Stromal cell of bone marrow (primary cell): ENCODE measurements around the gene FREM3.
"Not testable (repeated sequence)": the region's sequence is repeated elsewhere in the genome, so short reads cannot be mapped to it uniquely, and the experiment has no call there.

Experiments
- DNase-seq: peaks from one replicate; pipeline ENCODE4 v3.0.0-alpha.2; 2012; ENCODE audit warnings: low read depth

Gene FREM3

DNA sequence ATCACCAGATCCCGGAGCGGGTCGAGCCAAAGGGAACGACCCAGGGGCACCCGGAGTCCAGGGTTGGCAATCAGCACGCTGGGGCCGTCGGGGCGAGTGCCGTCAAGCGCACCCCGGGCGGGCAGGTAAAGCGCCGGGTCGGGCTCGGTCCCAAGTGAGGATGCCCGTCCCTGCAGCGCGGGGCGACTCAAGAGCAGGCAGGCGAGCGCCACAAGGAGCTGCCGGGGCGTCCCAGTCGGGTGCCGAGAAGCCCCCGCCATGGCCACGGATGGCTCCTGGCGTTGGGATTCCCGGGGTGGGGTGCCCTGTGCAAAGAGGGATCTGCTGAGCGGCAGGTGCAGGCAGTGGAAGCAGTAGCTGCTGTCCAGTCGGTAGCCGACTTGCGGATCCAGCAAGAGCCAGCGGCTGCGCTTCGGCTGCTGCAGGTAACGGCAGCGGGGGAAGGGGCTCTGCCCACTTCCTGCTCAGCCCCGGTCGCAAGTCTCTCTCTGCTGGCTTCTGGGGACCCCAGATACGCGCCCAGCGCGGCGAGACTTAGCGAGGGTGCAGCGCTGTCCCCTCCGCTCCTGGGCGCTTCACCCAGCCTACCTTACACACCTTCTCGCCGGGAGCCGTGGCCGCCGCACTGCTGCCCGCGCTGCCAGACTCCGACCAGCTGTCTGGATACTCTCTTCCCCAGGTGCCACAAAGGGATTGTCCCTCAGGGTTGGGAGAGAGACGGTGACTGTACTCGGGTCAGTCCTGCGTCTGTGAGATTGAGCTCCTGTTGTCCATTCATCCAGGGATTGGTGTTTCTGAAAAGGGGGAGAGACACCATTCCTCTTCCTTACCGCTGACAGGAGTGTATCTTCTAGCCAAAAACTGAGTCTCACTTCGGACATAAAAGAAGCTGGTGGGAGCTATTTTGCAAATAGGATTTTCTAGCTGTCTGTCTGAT, at the start of gene FREM3:
TSS of gene FREM3 (minus strand) at position 260 of the 937 bp plus-strand sequence. CDS start at position 260, 0 bp downstream.
- DNase-seq, result no peak

GRCh38 chr4:143745874-143746273, 45.4 kb upstream of the FREM3 start:
- no peak for DNase-seq

DNA sequence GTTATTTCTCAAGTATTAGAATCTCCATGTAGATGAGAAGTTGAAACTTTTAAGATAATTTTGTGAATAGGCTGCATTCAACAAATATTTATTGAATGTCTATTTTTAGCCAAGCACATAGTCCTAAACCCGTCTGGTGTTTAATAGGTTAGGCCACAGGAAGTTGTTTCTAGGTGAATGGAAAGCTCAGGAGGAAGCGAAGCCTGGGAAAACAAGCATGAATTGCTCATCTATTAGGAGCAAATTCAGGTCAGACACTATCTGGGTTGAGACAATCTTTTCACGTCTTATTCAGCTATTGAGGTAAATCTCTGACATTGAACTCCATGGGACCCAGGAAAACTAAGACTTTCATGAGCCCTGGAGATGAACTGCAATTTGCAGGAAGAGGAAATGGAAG, 43.1 kb upstream of the FREM3 start:
- DNase-seq, result no peak

- DNase-seq, result no peak
Observed at GRCh38 chr4:143742834-143743233, 42.4 kb upstream of the FREM3 start.

DNA sequence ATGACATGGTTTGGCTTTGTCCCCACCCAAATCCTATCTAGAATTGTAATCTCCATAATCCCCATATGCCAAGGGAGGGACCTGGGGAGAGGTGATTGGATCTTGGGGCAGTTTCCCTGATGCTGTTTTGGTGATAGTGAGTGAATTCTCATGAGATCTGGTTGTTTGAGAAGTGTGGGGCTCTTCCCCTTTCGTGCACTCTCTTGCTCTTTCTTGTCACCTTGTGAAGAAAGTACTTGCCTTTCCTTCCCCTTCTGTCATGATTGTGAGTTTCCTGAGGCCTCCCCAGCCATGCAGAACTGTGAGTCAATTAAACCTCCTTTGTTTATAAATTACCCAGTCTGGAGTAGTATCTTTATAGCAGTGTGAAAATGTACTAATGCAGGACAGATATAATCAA, 36.4 kb upstream of the FREM3 start:
- no peak for DNase-seq

DNA sequence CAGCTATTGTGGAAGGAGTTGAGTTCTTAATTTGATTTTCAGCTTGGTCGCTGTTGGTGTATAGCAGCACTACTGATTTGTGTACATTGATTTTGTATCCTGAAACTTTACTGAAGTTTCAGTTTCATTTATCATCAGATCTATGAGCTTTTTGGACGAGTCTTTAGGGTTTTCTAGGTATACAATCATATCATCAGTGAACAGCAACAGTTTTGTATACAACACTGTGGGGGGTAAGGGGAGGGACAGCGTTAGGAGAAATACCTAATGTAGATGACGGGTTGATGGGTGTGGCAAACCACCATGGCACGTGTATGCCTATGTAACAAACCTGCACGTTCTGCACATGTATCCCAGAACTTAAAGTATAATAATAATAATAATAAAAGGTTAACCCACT, 35.6 kb upstream of the FREM3 start:
- DNase-seq, result not testable (repeated sequence)

DNA sequence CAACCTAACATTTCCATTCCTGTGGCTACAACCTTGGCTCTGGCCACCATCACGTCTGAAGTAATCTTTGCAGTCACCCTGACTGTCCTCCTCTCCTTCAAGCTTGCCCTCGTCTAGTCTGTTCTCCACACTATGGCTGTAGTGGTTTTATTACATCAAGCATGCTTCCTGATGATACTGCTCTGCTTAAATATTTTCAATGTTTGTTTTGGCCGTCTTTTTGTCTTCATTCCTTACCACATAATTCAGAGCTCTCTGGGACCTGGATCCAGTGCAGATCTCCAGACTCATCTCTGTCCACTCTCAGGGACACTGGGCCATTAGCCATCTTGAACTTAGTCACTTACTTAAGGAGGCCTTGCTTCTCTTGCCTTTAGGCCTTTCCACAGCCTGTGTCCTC, 27.7 kb upstream of the FREM3 start:
- peak; percentile 54 for DNase-seq

DNA sequence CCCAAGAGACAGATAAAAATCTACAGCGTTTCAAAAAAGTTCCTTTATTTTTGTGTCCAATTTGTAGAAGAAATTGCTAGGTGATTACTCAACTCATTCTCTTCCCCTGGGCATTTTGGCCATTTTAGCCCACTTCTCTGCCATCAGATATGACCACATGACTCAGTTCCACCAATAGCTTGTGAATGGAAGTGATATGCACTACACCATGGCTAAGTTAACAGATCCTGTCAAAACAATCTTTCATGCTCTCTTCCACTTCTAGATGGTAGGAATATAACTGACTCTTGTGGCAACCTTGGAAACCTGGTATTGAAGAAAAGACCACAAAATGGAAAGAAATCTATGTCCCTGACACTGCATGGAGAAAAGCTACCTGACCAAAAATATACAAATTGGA, 26.2 kb upstream of the FREM3 start:
- no peak for DNase-seq

DNA sequence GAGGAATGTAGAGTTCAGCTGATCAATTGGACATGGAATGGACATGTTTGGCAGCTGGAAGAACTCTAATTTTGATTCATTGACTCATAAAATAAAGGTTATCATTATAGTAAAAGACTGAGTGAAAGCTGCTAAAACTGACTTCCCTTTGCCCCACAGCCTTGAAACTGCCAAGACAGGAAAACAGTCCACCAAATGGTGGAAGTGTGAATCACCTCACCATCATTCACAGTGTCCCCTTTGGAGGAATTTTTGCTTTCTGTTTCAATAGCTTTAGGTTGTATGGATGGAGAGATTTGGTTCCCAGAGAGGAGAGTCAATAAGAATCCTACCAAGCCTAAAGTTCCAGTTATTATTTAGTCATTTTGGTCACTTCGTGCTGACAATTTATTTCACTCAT, 20.8 kb upstream of the FREM3 start:
- DNase-seq, result peak; percentile 11

DNA sequence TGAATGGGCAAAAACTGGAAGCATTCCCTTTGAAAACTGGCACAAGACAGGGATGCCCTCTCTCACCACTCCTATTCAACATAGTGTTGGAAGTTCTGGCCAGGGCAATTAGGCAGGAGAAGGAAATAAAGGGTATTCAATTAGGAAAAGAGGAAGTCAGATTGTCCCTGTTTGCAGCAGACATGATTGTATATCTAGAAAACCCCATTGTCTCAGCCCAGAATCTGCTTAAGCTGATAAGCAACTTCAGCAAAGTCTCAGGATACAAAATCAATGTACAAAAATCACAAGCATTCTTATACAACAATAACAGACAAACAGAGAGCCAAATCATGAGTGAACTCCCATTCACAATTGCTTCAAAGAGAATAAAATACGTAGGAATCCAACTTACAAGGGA, 18.3 kb upstream of the FREM3 start:
- not testable (repeated sequence) for DNase-seq

DNA sequence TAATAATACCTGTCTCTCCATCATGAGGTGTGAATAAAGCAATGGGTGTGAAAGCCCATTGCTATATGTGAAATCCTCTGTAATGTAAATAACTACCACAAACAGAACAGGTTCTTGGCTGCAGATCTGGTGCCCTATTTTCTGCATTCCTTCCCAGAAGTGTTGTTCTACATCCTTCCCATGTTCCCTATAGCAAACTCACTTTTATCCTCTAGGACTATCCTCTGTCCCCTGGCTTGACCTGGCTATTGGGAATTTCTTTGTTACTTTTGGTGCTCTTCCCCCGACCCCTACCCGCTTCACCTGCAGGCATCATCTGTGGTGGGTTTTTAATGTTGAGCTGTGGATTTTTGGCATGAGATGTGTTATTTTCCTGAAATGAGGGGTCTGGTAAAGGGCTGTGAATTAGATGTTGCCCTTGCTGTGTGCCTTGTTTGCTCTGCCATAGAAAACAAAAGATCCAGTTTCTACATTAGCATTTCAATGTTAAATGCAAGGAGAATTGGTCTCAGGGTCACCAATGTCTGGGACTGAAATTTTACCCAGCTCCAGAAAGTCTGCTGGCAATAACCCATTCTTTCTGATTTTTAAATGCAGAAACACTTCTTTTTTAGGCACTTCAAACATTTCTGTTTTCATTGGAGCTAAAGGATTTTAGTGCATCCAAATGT, 13.6 kb upstream of the FREM3 start:
- DNase-seq, result no peak

GRCh38 chr4:143713553-143713952, 13.1 kb upstream of the FREM3 start:
- DNase-seq, result no peak

DNA sequence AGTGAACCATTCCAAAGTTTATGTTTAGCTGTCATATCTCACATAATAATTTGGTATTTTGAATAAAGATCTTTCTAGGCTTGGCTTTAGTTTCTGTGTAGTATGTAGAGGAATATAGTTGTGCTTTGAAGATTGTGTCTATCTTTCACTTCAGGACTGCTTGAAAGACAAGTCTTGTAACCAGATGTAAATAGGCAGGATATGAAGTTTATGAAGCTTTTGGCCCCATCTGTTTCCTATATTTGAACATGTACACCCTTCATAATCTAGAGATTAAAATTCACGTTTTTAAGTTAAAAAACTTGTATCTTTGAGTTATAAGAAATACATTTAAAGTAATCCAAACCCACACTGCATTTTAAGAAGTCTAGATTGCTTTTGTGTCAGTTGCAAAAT, 11.7 kb upstream of the FREM3 start:
- no peak for DNase-seq

- DNase-seq, result no peak
Observed at GRCh38 chr4:143711543-143712154, 11.2 kb upstream of the FREM3 start.

- DNase-seq, result no peak
Observed at GRCh38 chr4:143701365-143701764, 890 bp upstream of the FREM3 start.

DNA sequence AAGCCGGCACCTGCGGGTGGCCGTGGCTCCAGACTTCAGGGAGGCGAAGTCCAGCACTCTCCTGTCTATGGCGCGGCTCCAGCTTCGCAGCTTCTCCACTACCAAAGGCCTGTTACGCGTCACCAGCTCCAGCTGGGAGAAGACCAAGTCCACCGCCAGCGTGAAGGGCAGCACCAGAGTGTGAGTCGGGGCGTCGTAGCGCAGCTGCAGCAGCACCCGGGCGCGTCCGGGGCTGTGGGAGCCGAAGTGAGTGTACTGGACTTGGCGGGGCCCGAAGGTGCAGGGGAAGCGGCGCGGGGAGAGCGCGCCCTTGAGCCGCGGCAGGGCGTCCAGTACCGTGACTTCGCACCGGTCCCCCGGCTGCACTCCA, 444 bp downstream of the FREM3 start:
- peak; percentile 5 for DNase-seq

- no peak for DNase-seq
Observed at GRCh38 chr4:143699331-143700045, 987 bp downstream of the FREM3 start.

- no peak for DNase-seq
Observed at GRCh38 chr4:143693856-143694255, 6.6 kb downstream of the FREM3 start.

DNA sequence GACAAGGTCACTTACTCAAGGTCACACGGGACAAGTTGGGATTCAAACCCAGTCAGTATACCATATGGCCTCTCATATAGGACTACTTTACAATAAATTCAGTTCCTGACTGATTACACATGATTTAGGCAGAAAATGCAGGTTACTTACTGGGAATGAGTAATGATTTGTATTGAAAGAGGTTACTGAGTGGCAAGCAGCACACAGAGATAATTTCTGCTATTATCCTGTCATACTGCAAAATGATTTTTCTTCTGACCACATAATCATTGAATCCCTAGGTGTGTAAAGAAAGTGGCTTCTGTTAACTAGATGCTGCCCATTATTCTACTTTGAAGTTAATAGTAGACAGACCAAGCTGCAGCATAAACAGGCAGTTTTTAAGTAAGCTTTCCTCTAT, 8.2 kb downstream of the FREM3 start:
- DNase-seq, result no peak

DNA sequence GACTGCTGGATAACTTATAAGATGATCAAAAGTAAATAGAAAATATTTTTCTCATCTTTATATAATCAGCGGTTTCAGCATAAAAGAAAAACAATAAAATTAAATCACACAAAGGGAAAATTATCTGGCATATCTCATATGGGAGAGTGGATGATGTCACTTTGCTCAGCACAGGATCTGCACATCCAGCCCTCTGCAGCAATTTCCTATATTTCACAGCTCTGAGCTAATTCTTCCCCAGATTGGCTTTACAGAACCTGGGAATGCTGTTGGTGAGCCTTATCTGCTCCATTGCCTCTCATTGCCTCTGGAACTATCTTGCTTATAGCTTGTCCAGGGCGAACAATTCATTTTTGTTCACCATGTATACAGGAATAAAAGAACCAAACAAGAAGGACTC, 21.0 kb downstream of the FREM3 start:
- DNase-seq, result no peak

DNA sequence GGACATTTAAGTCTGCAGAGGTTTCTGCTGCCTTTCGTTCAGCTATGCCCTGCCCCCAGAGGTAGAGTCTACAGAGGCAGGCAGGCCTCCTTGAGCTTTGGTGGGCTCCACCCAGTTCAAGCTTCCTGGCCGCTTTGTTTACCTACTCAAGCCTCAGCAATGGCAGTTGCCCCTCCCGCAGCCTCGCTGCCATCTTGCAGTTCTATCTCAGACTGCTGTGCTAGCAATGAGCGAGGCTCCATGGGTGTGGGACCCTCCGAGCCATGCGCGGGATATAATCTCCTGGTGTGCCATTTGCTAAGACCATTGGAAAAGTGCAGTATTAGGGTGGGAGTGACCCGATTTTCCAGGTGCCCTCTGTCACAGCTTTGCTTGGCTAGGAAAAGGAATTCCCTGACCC, 26.8 kb downstream of the FREM3 start:
- not testable (repeated sequence) for DNase-seq

DNA sequence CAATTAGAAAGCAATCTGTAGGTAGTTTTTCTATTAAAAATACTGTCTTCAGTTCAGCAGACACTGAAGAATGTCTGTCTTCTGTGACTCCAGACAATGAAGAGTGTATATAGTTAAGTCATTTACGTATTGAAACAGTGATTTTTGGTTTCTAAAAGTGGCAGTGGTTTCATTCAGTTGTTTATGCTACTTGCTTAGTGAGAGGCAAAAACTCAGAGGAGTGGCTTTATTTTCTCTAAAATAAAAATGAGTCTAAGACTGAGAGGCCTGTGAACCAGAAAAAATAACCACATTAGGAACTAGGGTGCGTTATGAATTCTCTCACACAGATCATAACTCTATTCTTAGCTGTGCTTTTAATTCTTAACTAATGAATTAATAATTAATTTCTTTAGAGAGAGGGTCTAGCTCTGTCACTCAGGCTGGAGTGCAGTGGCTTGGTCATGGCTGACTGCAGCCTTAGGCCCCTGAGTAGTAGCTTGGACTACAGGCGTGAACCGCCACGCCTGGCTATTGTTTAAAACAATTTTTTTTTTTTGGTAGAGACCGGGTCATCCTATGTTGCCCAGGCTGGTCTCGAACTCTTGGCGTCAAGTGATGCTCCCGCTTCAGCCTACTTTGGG, 31.4 kb downstream of the FREM3 start:
- no peak for DNase-seq
